ENCODE measurements around the gene TOX2.

Gene TOX2

GRCh38 chr20:43961541-43962471, 47.2 kb downstream of the TOX2 start:
- H3K27me3 ChIP-seq (ENCODE audit: low read depth, low read length): peaks cover 4% of the 10 kb centered on the region
- H3K36me3 ChIP-seq (ENCODE audit: control insufficient read depth in 1 of 2, insufficient read depth in 2 of 2, low read length in 2 of 2): no peaks in the 10 kb centered on the region
- no peaks in the 10 kb centered on the region for H3K9me3 ChIP-seq (ENCODE audit: control insufficient read depth in 1 of 2, low read length in 2 of 2)
- H3K4me1 ChIP-seq (ENCODE audit: control insufficient read depth in 1 of 2, insufficient read depth in 2 of 2, low read length in 2 of 2): peaks cover 15% of the 10 kb centered on the region in 2 donors
- no peak overlapping the region for H3K4me3 ChIP-seq (ENCODE audit: low read depth in 1 of 2, low read length in 2 of 2)
- H3K27ac ChIP-seq (ENCODE audit: low read length): no peak overlapping the region

- H3K27me3 ChIP-seq (ENCODE audit: low read depth, low read length): peaks cover 4% of the 10 kb centered on the region
- peaks cover 15% of the 10 kb centered on the region in 2 donors for H3K4me1 ChIP-seq (ENCODE audit: control insufficient read depth in 1 of 2, insufficient read depth in 2 of 2, low read length in 2 of 2)
- H3K4me3 ChIP-seq (ENCODE audit: low read depth in 1 of 2, low read length in 2 of 2): no peak overlapping the region
- no peak overlapping the region for H3K27ac ChIP-seq (ENCODE audit: low read length)
- no peaks in the 10 kb centered on the region for H3K9me3 ChIP-seq (ENCODE audit: control insufficient read depth in 1 of 2, low read length in 2 of 2)
- H3K36me3 ChIP-seq (ENCODE audit: control insufficient read depth in 1 of 2, insufficient read depth in 2 of 2, low read length in 2 of 2): no peaks in the 10 kb centered on the region
Measured at GRCh38 chr20:43962530-43962929, 47.9 kb downstream of the TOX2 start.

GRCh38 chr20:43963233-43963632, 48.6 kb downstream of the TOX2 start:
- Histone ChIP-seq H3K36me3 (ENCODE audit: control insufficient read depth in 1 of 2, insufficient read depth in 2 of 2, low read length in 2 of 2) (no peaks in the 10 kb centered on the region), H3K27ac (ENCODE audit: low read length) (no peak overlapping the region), H3K27me3 (ENCODE audit: low read depth, low read length) (peaks cover 4% of the 10 kb centered on the region), H3K4me3 (ENCODE audit: low read depth in 1 of 2, low read length in 2 of 2) (no peak overlapping the region), H3K4me1 (ENCODE audit: control insufficient read depth in 1 of 2, insufficient read depth in 2 of 2, low read length in 2 of 2) (peaks cover 15% of the 10 kb centered on the region in 2 donors), H3K9me3 (ENCODE audit: control insufficient read depth in 1 of 2, low read length in 2 of 2) (no peaks in the 10 kb centered on the region)

- H3K36me3 ChIP-seq (ENCODE audit: control insufficient read depth in 1 of 2, insufficient read depth in 2 of 2, low read length in 2 of 2): no peaks in the 10 kb centered on the region
- H3K4me3 ChIP-seq (ENCODE audit: low read depth in 1 of 2, low read length in 2 of 2): no peak overlapping the region
- H3K27ac ChIP-seq (ENCODE audit: low read length): no peak overlapping the region
- H3K27me3 ChIP-seq (ENCODE audit: low read depth, low read length): no peaks in the 10 kb centered on the region
- H3K4me1 ChIP-seq (ENCODE audit: control insufficient read depth in 1 of 2, insufficient read depth in 2 of 2, low read length in 2 of 2): peaks cover 8% of the 10 kb centered on the region in 2 donors
- no peaks in the 10 kb centered on the region for H3K9me3 ChIP-seq (ENCODE audit: control insufficient read depth in 1 of 2, low read length in 2 of 2)
Measured at GRCh38 chr20:43963872-43964791, 49.5 kb downstream of the TOX2 start.

- Histone ChIP-seq H3K27me3 (ENCODE audit: low read depth, low read length) (no peaks in the 10 kb centered on the region), H3K9me3 (ENCODE audit: control insufficient read depth in 1 of 2, low read length in 2 of 2) (no peaks in the 10 kb centered on the region), H3K27ac (ENCODE audit: low read length) (no peak overlapping the region), H3K36me3 (ENCODE audit: control insufficient read depth in 1 of 2, insufficient read depth in 2 of 2, low read length in 2 of 2) (no peaks in the 10 kb centered on the region), H3K4me1 (ENCODE audit: control insufficient read depth in 1 of 2, insufficient read depth in 2 of 2, low read length in 2 of 2) (no peaks in the 10 kb centered on the region), H3K4me3 (ENCODE audit: low read depth in 1 of 2, low read length in 2 of 2) (no peak overlapping the region)
Measured at GRCh38 chr20:43968341-43969000, 53.8 kb downstream of the TOX2 start.

- no peak overlapping the region for H3K27ac ChIP-seq (ENCODE audit: low read length)
- H3K4me3 ChIP-seq (ENCODE audit: low read depth in 1 of 2, low read length in 2 of 2): no peak overlapping the region
- H3K9me3 ChIP-seq (ENCODE audit: control insufficient read depth in 1 of 2, low read length in 2 of 2): no peaks in the 10 kb centered on the region
- no peaks in the 10 kb centered on the region for H3K36me3 ChIP-seq (ENCODE audit: control insufficient read depth in 1 of 2, insufficient read depth in 2 of 2, low read length in 2 of 2)
- no peaks in the 10 kb centered on the region for H3K4me1 ChIP-seq (ENCODE audit: control insufficient read depth in 1 of 2, insufficient read depth in 2 of 2, low read length in 2 of 2)
- H3K27me3 ChIP-seq (ENCODE audit: low read depth, low read length): no peaks in the 10 kb centered on the region
Measured at GRCh38 chr20:43969028-43969447, 54.4 kb downstream of the TOX2 start.

GRCh38 chr20:43969501-43970182, 55.0 kb downstream of the TOX2 start:
- no peak overlapping the region for H3K27ac ChIP-seq (ENCODE audit: low read length)
- H3K27me3 ChIP-seq (ENCODE audit: low read depth, low read length): no peaks in the 10 kb centered on the region
- no peaks in the 10 kb centered on the region for H3K4me1 ChIP-seq (ENCODE audit: control insufficient read depth in 1 of 2, insufficient read depth in 2 of 2, low read length in 2 of 2)
- no peaks in the 10 kb centered on the region for H3K36me3 ChIP-seq (ENCODE audit: control insufficient read depth in 1 of 2, insufficient read depth in 2 of 2, low read length in 2 of 2)
- no peak overlapping the region for H3K4me3 ChIP-seq (ENCODE audit: low read depth in 1 of 2, low read length in 2 of 2)
- no peaks in the 10 kb centered on the region for H3K9me3 ChIP-seq (ENCODE audit: control insufficient read depth in 1 of 2, low read length in 2 of 2)

- H3K27me3 ChIP-seq (ENCODE audit: low read depth, low read length): no peaks in the 10 kb centered on the region
- no peaks in the 10 kb centered on the region for H3K36me3 ChIP-seq (ENCODE audit: control insufficient read depth in 1 of 2, insufficient read depth in 2 of 2, low read length in 2 of 2)
- no peak overlapping the region for H3K27ac ChIP-seq (ENCODE audit: low read length)
Measured at GRCh38 chr20:43971267-43971666, 56.6 kb downstream of the TOX2 start.

GRCh38 chr20:43972051-43972450, 57.4 kb downstream of the TOX2 start:
- H3K27ac ChIP-seq (ENCODE audit: low read length): no peak overlapping the region
- no peaks in the 10 kb centered on the region for H3K9me3 ChIP-seq (ENCODE audit: control insufficient read depth in 1 of 2, low read length in 2 of 2)
- H3K27me3 ChIP-seq (ENCODE audit: low read depth, low read length): no peaks in the 10 kb centered on the region
- no peaks in the 10 kb centered on the region for H3K36me3 ChIP-seq (ENCODE audit: control insufficient read depth in 1 of 2, insufficient read depth in 2 of 2, low read length in 2 of 2)
- no peak overlapping the region for H3K4me3 ChIP-seq (ENCODE audit: low read depth in 1 of 2, low read length in 2 of 2)
- H3K4me1 ChIP-seq (ENCODE audit: control insufficient read depth in 1 of 2, insufficient read depth in 2 of 2, low read length in 2 of 2): no peaks in the 10 kb centered on the region

More at GRCh38 chr20:43971267-43971666, 56.6 kb downstream of the TOX2 start:
- H3K4me3 ChIP-seq (ENCODE audit: low read depth in 1 of 2, low read length in 2 of 2): no peak overlapping the region
- H3K4me1 ChIP-seq (ENCODE audit: control insufficient read depth in 1 of 2, insufficient read depth in 2 of 2, low read length in 2 of 2): no peaks in the 10 kb centered on the region
- no peaks in the 10 kb centered on the region for H3K9me3 ChIP-seq (ENCODE audit: control insufficient read depth in 1 of 2, low read length in 2 of 2)

GRCh38 chr20:43972692-43973091, 58.0 kb downstream of the TOX2 start:
- H3K36me3 ChIP-seq (ENCODE audit: control insufficient read depth in 1 of 2, insufficient read depth in 2 of 2, low read length in 2 of 2): no peaks in the 10 kb centered on the region

More at GRCh38 chr20:43972692-43973091, 58.0 kb downstream of the TOX2 start:
- H3K4me3 ChIP-seq (ENCODE audit: low read depth in 1 of 2, low read length in 2 of 2): no peak overlapping the region
- H3K9me3 ChIP-seq (ENCODE audit: control insufficient read depth in 1 of 2, low read length in 2 of 2): no peaks in the 10 kb centered on the region
- no peaks in the 10 kb centered on the region for H3K4me1 ChIP-seq (ENCODE audit: control insufficient read depth in 1 of 2, insufficient read depth in 2 of 2, low read length in 2 of 2)
- no peaks in the 10 kb centered on the region for H3K27me3 ChIP-seq (ENCODE audit: low read depth, low read length)
- H3K27ac ChIP-seq (ENCODE audit: low read length): no peak overlapping the region
